Glutamatergic neuron (in vitro differentiated cells): ENCODE measurements around the gene ZNF296. TPM values are rescaled to one million over a fixed set of nuclear protein-coding genes. Genes with fewer than 3 reads are reported as not detected.
A peak's percentile ranks its signal among the peaks of the same experiment; 100 is the strongest.

Experiments
- DNase-seq: peaks from one replicate; pipeline ENCODE4 v3.0.0; 2022
- H3K27ac Mint-ChIP-seq: one replicate; pipeline ENCODE4 v1.8.0; 2020; ENCODE audit warnings: mild to moderate bottlenecking, mixed read lengths, inconsistent platforms; ENCODE audit not compliant: unreplicated experiment
- H3K27me3 Mint-ChIP-seq: one replicate; pipeline ENCODE4 v1.8.0; 2020; ENCODE audit warnings: mild to moderate bottlenecking, moderate library complexity, mixed read lengths, inconsistent platforms; ENCODE audit not compliant: unreplicated experiment
- H3K36me3 Mint-ChIP-seq: one replicate; pipeline ENCODE4 v1.8.0; 2020; ENCODE audit warnings: mild to moderate bottlenecking, mixed read lengths, inconsistent platforms; ENCODE audit not compliant: unreplicated experiment
- H3K4me1 Mint-ChIP-seq: one replicate; pipeline ENCODE4 v1.8.0; 2020; ENCODE audit warnings: mild to moderate bottlenecking, low read depth, mixed read lengths, inconsistent platforms; ENCODE audit not compliant: unreplicated experiment
- H3K4me3 Mint-ChIP-seq: one replicate; pipeline ENCODE4 v1.8.0; 2020; ENCODE audit warnings: mild to moderate bottlenecking, mixed read lengths, inconsistent platforms; ENCODE audit not compliant: unreplicated experiment
- H3K9me3 Mint-ChIP-seq: one replicate; pipeline ENCODE4 v1.8.0; 2020; ENCODE audit warnings: mild to moderate bottlenecking, moderate library complexity, mixed read lengths, inconsistent platforms; ENCODE audit not compliant: unreplicated experiment
- total RNA-seq: library from RNA; stranded (reverse); fragmentation: NEBNext Ultra II Directional; extraction: Animal tissue kit (Norgen Biotek cat#: 25700); gene quantifications from one replicate; pipeline ENCODE4 v1.2.1, GENCODE V29; 2021; ENCODE audit not compliant: unreplicated experiment
- TF ChIP-seq, protein P1 (sequence below): fragments of 200-600 bp; sonication (generic); IDR thresholded peaks from one replicate; pipeline ENCODE4 v1.5.0; 2021; ENCODE audit not compliant: partially characterized antibody, unreplicated experiment

Gene ZNF296
- total RNA-seq, 1 donor from 2014 or later: 6.3 TPM

DNA sequence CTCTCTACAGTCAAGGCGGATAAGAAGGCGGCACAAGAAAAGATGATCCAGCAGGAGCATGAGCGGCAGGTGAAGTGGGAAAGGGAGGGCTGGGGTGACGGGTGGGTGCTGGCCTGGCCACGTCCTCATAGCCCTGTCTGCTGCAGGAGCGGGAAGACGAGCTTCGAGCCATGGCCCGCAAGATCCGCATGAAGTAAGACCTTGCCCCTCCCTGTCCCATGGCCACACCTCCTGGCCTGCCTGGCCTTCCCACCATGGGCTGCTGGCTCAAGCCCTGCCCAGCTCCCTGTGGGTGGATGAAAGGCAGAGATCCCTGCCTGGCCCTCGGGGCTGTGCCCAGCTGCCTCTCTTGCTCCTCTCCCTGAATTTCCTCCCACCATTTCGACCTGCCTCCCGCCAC is 7.2 kb downstream of the ZNF296 start:
- H3K27ac Mint-ChIP-seq: peak overlapping the region; percentile 62
- H3K27me3 Mint-ChIP-seq: peaks cover 6% of the 10 kb centered on the region
- DNase-seq: peak; percentile 46

DNA sequence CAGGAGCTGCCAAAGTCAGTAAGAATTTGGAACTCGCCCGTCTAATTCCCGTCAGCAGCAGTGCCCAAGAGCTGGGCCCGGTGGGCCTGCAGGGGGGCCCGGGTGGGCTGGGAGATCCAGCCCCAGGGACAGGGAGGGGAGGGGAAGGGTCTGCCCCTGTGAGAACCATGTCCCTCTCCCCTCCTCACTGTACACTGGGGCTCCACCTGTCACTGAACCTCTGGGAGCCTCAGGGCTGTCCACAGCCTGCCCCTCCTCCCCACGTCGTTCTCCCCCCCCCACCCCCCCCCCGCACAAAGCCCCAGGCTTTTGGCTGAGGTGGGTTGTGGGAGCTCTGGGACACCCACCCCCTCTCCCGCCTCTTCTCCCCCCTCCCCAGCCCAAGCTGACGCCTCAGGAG is 8.2 kb downstream of the ZNF296 start:
- TF ChIP-seq, protein P1, sequence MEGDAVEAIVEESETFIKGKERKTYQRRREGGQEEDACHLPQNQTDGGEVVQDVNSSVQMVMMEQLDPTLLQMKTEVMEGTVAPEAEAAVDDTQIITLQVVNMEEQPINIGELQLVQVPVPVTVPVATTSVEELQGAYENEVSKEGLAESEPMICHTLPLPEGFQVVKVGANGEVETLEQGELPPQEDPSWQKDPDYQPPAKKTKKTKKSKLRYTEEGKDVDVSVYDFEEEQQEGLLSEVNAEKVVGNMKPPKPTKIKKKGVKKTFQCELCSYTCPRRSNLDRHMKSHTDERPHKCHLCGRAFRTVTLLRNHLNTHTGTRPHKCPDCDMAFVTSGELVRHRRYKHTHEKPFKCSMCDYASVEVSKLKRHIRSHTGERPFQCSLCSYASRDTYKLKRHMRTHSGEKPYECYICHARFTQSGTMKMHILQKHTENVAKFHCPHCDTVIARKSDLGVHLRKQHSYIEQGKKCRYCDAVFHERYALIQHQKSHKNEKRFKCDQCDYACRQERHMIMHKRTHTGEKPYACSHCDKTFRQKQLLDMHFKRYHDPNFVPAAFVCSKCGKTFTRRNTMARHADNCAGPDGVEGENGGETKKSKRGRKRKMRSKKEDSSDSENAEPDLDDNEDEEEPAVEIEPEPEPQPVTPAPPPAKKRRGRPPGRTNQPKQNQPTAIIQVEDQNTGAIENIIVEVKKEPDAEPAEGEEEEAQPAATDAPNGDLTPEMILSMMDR: no peak
- Mint-ChIP-seq H3K27ac (no peak overlapping the region), H3K27me3 (peaks cover 6% of the 10 kb centered on the region), H3K4me1 (peaks cover 4% of the 10 kb centered on the region), H3K4me3 (no peak overlapping the region), H3K36me3 (no peaks in the 10 kb centered on the region), H3K9me3 (peaks cover 15% of the 10 kb centered on the region)
- DNase-seq: no peak

More for the DNA sequence above, 7.2 kb downstream of the ZNF296 start:
- Mint-ChIP-seq H3K36me3 (no peaks in the 10 kb centered on the region), H3K9me3 (peaks cover 15% of the 10 kb centered on the region), H3K4me3 (no peak overlapping the region), H3K4me1 (peaks cover 4% of the 10 kb centered on the region)
- TF ChIP-seq, protein P1: no peak

- Mint-ChIP-seq H3K4me1 (peaks cover 4% of the 10 kb centered on the region), H3K36me3 (no peaks in the 10 kb centered on the region), H3K27ac (peak overlapping the region; percentile 68), H3K9me3 (peaks cover 12% of the 10 kb centered on the region), H3K27me3 (peaks cover 9% of the 10 kb centered on the region), H3K4me3 (no peak overlapping the region)
- TF ChIP-seq, protein P1: no peak
- DNase-seq: no peak
These were observed 9.2 kb downstream of the ZNF296 start for GRCh38 chr19:45066921-45067661.

DNA sequence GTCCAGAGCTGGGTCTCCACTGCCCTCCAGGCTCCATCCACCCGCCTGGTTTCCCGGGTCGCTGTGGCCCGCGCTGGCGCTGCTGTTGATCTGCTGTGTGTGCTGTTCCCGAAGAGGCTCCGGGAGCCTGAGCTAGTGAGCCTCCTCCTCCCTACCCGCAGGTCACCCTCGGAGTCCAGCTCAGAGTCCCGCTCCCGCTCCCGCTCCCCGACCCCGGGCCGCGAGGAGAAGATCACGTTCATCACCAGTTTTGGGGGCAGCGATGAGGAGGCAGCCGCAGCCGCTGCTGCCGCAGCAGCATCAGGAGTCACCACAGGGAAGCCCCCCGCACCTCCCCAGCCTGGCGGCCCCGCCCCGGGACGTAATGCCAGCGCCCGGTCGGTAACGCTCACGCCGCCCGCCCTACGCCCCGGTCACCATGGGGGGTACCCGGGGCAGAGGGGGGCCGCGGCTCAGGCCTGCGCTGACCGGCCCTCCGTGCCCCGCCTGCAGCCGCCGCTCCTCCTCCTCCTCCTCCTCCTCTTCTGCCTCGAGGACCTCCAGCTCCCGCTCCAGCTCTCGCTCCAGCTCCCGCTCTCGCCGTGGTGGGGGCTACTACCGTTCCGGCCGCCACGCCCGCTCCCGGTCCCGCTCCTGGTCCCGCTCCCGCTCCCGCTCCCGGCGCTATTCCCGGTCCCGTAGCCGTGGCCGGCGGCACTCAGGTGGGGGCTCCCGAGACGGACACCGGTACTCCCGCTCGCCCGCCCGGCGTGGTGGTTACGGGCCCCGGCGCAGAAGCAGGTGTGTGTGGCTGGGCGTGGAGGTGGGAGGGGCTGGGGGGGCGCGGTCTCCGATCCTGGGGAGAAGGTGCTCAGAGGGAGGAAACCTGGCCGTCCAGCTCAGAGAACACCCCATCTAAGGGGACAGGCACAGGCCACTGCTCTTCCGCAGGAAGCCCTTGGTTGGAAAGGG is 12.2 kb downstream of the ZNF296 start:
- TF ChIP-seq, protein P1: no peak
- no peak for DNase-seq
- Mint-ChIP-seq H3K9me3 (peaks cover 5% of the 10 kb centered on the region), H3K27me3 (peaks cover 8% of the 10 kb centered on the region), H3K36me3 (no peaks in the 10 kb centered on the region), H3K27ac (no peak overlapping the region), H3K4me1 (peaks cover 5% of the 10 kb centered on the region), H3K4me3 (no peak overlapping the region)
